K562 (cell line): ENCODE data around the gene ADIPOR2. TPM values are rescaled to one million over a fixed set of nuclear protein-coding genes. Genes with fewer than 3 reads are reported as not detected.

Experiments
- CBX1 ChIP-seq: sonication (generic); IDR thresholded peaks from 2 replicates; pipeline ENCODE4 v1.6.1; 2016; ENCODE audit warnings: antibody characterized with exemption, low read depth, mild to moderate bottlenecking
- CBX5 ChIP-seq: IDR thresholded peaks from 2 replicates; pipeline ENCODE4 v1.6.1; 2014; ENCODE audit warnings: low read depth, borderline replicate concordance
- MEF2A ChIP-seq: IDR thresholded peaks from 2 replicates; pipeline ENCODE4 v1.6.1; 2011; ENCODE audit warnings: low read depth, mild to moderate bottlenecking, low read length, moderate library complexity; ENCODE audit not compliant: control insufficient read depth
- PYGO2 ChIP-seq: fragments of 450-650 bp; IDR thresholded peaks from 2 replicates; pipeline ENCODE4 v1.6.1; 2016; ENCODE audit warnings: mild to moderate bottlenecking, missing genetic modification characterization, moderate library complexity, missing compliant biosample characterization
- RBM25 ChIP-seq: fragments of 200-400 bp; formaldehyde crosslinking; IDR thresholded peaks from 2 replicates; pipeline ENCODE4 v1.6.1; 2018; ENCODE audit warnings: low read length, low read depth, moderate library complexity; ENCODE audit not compliant: severe bottlenecking
- TEAD4 ChIP-seq, 2 experiments: sonication (generic) in 1 of 2; formaldehyde crosslinking in 1 of 2; IDR thresholded peaks; 2 replicates each; pipeline versions ENCODE4 v1.6.1 to v1.8.0; 2012 to 2022; ENCODE audit warnings: borderline replicate concordance in 1 of 2, inconsistent platforms in 1 of 2, low read length in 1 of 2, mild to moderate bottlenecking in 1 of 2, missing genetic modification reagents in 1 of 2
- polyA plus RNA-seq, 8 experiments: library from polyadenylated mRNA; depleted of rRNA in 4 of 8; stranded (reverse) in 5 of 8; unstranded in 3 of 8; fragments of >200 nt; fragmentation: Nextera tagmentation in 2 of 8; fragmentation: Illumina TruSeq in 1 of 8; extraction: Ambion mirVana in 2 of 8; extraction: Trizol in 1 of 8; gene quantifications; 2 replicates each; pipeline versions ENCODE4 v1.2.1 to v1.2.3, GENCODE V29; 2011 to 2014; ENCODE audit warnings: inconsistent platforms in 1 of 8, missing spikeins in 1 of 8
- total RNA-seq, 7 experiments: library from RNA; depleted of rRNA in 6 of 7; stranded (reverse); fragments of >200 nt in 6 of 7; fragmentation: Illumina TruSeq in 2 of 7; extraction: Trizol in 2 of 7; gene quantifications; 2 replicates each; pipeline versions ENCODE4 v1.2.1 to v1.2.3, GENCODE V29; 2011 to 2021; ENCODE audit warnings: low replicate concordance in 1 of 7
- TF ChIP-seq, protein P1 (sequence below): fragments of 200-800 bp; sonication (Bioruptor generic); IDR thresholded peaks from 2 replicates; pipeline ENCODE4 v1.6.1; 2016; ENCODE audit warnings: missing genetic modification characterization, missing compliant biosample characterization

Gene ADIPOR2
- total and polyA plus RNA-seq, 9 of the 15 experiments (the other 6 are each of a cell fraction or from before 2014, with no cell fraction given) = 10.9 to 63.5 (median 46.0) TPM

DNA sequence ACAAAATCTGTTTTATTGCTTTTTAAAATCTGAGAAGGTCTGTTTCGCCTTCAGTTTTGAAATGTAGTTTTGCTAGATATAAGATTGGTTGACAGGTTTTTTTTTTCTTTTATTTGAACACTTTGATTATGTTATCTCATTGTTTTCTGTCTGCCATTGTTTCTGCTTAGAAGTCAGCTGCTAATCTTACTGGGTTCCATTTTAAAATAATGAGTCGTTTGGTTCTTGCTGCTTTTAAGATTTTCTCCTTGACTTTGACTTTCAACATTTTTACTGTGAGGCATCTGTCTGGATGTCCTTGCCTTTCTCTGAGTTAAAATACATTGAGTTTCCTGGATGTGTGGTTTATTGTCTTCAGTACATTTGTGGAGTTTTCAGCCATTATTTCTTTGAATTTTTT lies 56.7 kb downstream of the ADIPOR2 start (continued):
- TF ChIP-seq, protein P1, sequence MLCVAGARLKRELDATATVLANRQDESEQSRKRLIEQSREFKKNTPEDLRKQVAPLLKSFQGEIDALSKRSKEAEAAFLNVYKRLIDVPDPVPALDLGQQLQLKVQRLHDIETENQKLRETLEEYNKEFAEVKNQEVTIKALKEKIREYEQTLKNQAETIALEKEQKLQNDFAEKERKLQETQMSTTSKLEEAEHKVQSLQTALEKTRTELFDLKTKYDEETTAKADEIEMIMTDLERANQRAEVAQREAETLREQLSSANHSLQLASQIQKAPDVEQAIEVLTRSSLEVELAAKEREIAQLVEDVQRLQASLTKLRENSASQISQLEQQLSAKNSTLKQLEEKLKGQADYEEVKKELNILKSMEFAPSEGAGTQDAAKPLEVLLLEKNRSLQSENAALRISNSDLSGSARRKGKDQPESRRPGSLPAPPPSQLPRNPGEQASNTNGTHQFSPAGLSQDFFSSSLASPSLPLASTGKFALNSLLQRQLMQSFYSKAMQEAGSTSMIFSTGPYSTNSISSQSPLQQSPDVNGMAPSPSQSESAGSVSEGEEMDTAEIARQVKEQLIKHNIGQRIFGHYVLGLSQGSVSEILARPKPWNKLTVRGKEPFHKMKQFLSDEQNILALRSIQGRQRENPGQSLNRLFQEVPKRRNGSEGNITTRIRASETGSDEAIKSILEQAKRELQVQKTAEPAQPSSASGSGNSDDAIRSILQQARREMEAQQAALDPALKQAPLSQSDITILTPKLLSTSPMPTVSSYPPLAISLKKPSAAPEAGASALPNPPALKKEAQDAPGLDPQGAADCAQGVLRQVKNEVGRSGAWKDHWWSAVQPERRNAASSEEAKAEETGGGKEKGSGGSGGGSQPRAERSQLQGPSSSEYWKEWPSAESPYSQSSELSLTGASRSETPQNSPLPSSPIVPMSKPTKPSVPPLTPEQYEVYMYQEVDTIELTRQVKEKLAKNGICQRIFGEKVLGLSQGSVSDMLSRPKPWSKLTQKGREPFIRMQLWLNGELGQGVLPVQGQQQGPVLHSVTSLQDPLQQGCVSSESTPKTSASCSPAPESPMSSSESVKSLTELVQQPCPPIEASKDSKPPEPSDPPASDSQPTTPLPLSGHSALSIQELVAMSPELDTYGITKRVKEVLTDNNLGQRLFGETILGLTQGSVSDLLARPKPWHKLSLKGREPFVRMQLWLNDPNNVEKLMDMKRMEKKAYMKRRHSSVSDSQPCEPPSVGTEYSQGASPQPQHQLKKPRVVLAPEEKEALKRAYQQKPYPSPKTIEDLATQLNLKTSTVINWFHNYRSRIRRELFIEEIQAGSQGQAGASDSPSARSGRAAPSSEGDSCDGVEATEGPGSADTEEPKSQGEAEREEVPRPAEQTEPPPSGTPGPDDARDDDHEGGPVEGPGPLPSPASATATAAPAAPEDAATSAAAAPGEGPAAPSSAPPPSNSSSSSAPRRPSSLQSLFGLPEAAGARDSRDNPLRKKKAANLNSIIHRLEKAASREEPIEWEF (CRISPR knock-in tag) = no peak
- TF ChIP-seq TEAD4 (IDR thresholded peaks at IDR 0.05; ENCODE audit: low read length) (peak; percentile 35; the same call in 1 of the 2 replicates), TEAD4 (CRISPR knock-in tag; IDR thresholded peaks at IDR 0.05; ENCODE audit: borderline replicate concordance) (no peak), PYGO2 (tag) (no peak), CBX5 (peak; percentile 82), RBM25 (peak; percentile 15), CBX1 (peak; percentile 68; the same call in 1 of the 2 replicates), MEF2A (peak; percentile 28; the same call in 1 of the 2 replicates)
